Heart right ventricle (tissue), 16 donors: ENCODE measurements around the gene DYRK4. TPM values are rescaled to one million over a fixed set of nuclear protein-coding genes. Genes with fewer than 3 reads are reported as not detected.
"Not testable (repeated sequence)": the region's sequence is repeated elsewhere in the genome, so short reads cannot be mapped to it uniquely, and the experiment has no call there.

Experiments
- ATAC-seq, 8 donors: fragments of 200-7000 bp; cut with Tn5 transposase; one replicate each; pipeline ENCODE4 v1.9.1; 2020; ENCODE audit warnings: mild to moderate bottlenecking in 8 of 8, moderate library complexity in 8 of 8, moderate number of reproducible peaks in 1 of 8
- DNase-seq, 2 donors: peaks; one replicate each; pipeline ENCODE4 v3.0.0-alpha.2; 2020
- H3K27ac ChIP-seq, 10 donors: fragments of 200-600 bp; sonication (generic) in 2 of 10; one replicate each; pipeline versions ENCODE4 v1.5.0 to v1.8.0; 2020 to 2022; ENCODE audit warnings: mild to moderate bottlenecking in 3 of 10
- H3K27me3 ChIP-seq, 7 donors: fragments of 200-600 bp; one replicate each; pipeline ENCODE4 v1.8.0; 2021 to 2022; ENCODE audit warnings: mild to moderate bottlenecking in 2 of 7
- H3K36me3 ChIP-seq, 9 donors: fragments of 200-600 bp; sonication (generic) in 1 of 9; one replicate each; pipeline versions ENCODE4 v1.5.0 to v1.8.0; 2020 to 2022; ENCODE audit warnings: mild to moderate bottlenecking in 2 of 9
- H3K4me1 ChIP-seq, 9 donors: fragments of 200-600 bp; sonication (generic) in 1 of 9; one replicate each; pipeline versions ENCODE4 v1.5.0 to v1.8.0; 2020 to 2022; ENCODE audit warnings: mild to moderate bottlenecking in 4 of 9
- H3K4me3 ChIP-seq, 10 donors: fragments of 200-600 bp; sonication (generic) in 2 of 10; one replicate each; pipeline versions ENCODE4 v1.5.0 to v1.8.0; 2020 to 2022; ENCODE audit warnings: mild to moderate bottlenecking in 7 of 10, moderate library complexity in 2 of 10
- H3K9me3 ChIP-seq, 11 donors: fragments of 200-600 bp in 10 of 11; sonication (generic) in 2 of 11; one replicate each; pipeline versions ENCODE4 v1.5.0 to v1.8.0; 2013 to 2022; ENCODE audit warnings: mild to moderate bottlenecking in 2 of 11, control low read depth in 1 of 11, moderate library complexity in 1 of 11
- CTCF ChIP-seq, 9 donors: fragments of 200-600 bp; sonication (generic) in 2 of 9; IDR thresholded peaks; one replicate each; pipeline versions ENCODE4 v1.5.0 to v1.8.0; 2021 to 2022; ENCODE audit warnings: antibody characterized with exemption in 9 of 9, mild to moderate bottlenecking in 5 of 9, moderate library complexity in 1 of 9
- WGBS, 2 donors: extraction: QIAGEN DNeasy Blood & Tissue Kit; methylation state at CpG; one replicate each; pipeline ENCODE4 v1.1.7; 2013; ENCODE audit warnings: inconsistent platforms in 1 of 2; 5-methylcytosine and 5-hydroxymethylcytosine counted together
- intact Hi-C, 10 donors: fragments of 100-400 bp; cut with DNase I; formaldehyde crosslinking; loops; one replicate each; pipeline versions ENCODE4 v1.11.1 to v1.14.2; 2022
- long read RNA-seq, 3 donors: library from polyadenylated mRNA; unstranded; transcript quantifications; one replicate each; pipeline ENCODE4 v2.0.0, GENCODE V29; 2020 to 2021
- polyA plus RNA-seq, 2 donors: library from polyadenylated mRNA; stranded (reverse); fragments of 200-250 nt; gene quantifications; one replicate each; pipeline ENCODE4 v1.2.3, GENCODE V29; 2013
- total RNA-seq, 10 donors: library from RNA; stranded (reverse); fragmentation: NEBNext Ultra II Directional in 3 of 10; extraction: Animal tissue kit (Norgen Biotek cat#: 25700) in 3 of 10; gene quantifications; one replicate each; pipeline versions ENCODE4 v1.2.1 to v1.2.4, GENCODE V29; 2021 to 2023
- donor health status: Arrhythmogenic right ventricular cardiomyopathy.
- donor health status: ischemic (EF 13 %, LVEDD 7.1; RV severe dilation, severe dysfunction).
- donor health status: healthy with polysubstance abuse.
- donor health status: DM: no; HTN: yes; CAD: no.
- donor health status: DM: no; HTN: no; CAD: no.
- donor health status: ischemic (EF 25% LVEDD 6.9; RV normal size, moderate dysfunction).
- donor health status: ischemic (EF 25% LVEDD 5.7; RV mildly dilated, moderate dysfunction).
- donor health status: healthy.
- donor health status: DM: yes; HTN: yes; CAD: no.
- donor health status: Ischemic cardiomyopathy.
- donor health status: ischemic (EF 35%, LVEDD 5.7; RV mildly dilated, moderate dysfunction).
- donor health status: nonischemic (EF 11% LVEDD 7.7; RV severe dilation, severe dysfunction).
- donor health status: DM: yes; HTN: yes; CAD: no.
- donor health status: PGD.
- donor health status: ischemic (EF 29% LVEDD 5.4; RV normal size, mild dysfunction).
- donor health status: nonischemic (EF 23%, LVEDD 6.1; RV moderate dilation, normal function).

The DYRK4 gene
- 10 to 100 TPM; 21.2 to 34.3 (median 28.2) TPM for total RNA-seq
- 10 to 100 TPM; 40.4 to 64.5 TPM for polyA plus RNA-seq
- long read RNA-seq, donor 1, partial matches to known transcripts, result 3 of 9 reads
- long read RNA-seq, donor 1, other reads (novel, unspliced or antisense), result 6 of 9 reads
- long read RNA-seq, donor 2, partial matches to known transcripts, result 2 of 8 reads
- long read RNA-seq, donor 2, other reads (novel, unspliced or antisense), result 4 of 8 reads
- long read RNA-seq, donor 3, partial matches to known transcripts, result 4 of 9 reads
- long read RNA-seq, donor 3, other reads (novel, unspliced or antisense), result 2 of 9 reads

GRCh38 chr12:4562034-4562657, at the start of gene DYRK4:
DYRK4 (plus strand) TSS chr12:4562208; CDS start chr12:4562246, 38 bp downstream.
- ATAC-seq (peak; percentile 87 to 96 (median 92)), DNase-seq (peak; percentile 75 to 81)
- Histone ChIP-seq H3K27ac (peak within 1 kb of the TSS in 2 of 10 donors; percentile 30 to 59), H3K4me1 (peaks cover 0 to 35% (median 3%) of the 10 kb centered on the region in 9 donors), H3K36me3 (no peaks in the 10 kb centered on the region), H3K9me3 (no peaks in the 10 kb centered on the region), H3K27me3 (peaks cover 0 to 13% (median 4%) of the 10 kb centered on the region in 7 donors), H3K4me3 (peak within 1 kb of the TSS in 9 of 10 donors; percentile 3 to 49 (median 40))
- WGBS, 2 donors, result 6 to 8% methylated on average over 44 of the region's 44 CpGs
- intact Hi-C loops, result no loop called here
- TF ChIP-seq CTCF (IDR thresholded peaks at IDR 0.05), result no peak

GRCh38 chr12:4518106-4518728, 43.8 kb upstream of the DYRK4 start:
- ATAC-seq (no peak), DNase-seq (no peak)
- TF ChIP-seq CTCF (IDR thresholded peaks at IDR 0.05), result no peak
- Histone ChIP-seq H3K36me3 (peaks cover 0 to 85% (median 10%) of the 10 kb centered on the region in 9 donors), H3K4me3 (no peak overlapping the region), H3K9me3 (no peaks in the 10 kb centered on the region), H3K27me3 (no peaks in the 10 kb centered on the region), H3K4me1 (no peaks in the 10 kb centered on the region), H3K27ac (no peak overlapping the region)
- intact Hi-C loops, result no loop called here
- WGBS, 2 donors, result 90 to 91% methylated on average over 5 of the region's 5 CpGs

- ATAC-seq, H3K4me3 ChIP-seq, H3K27ac ChIP-seq, H3K27me3 ChIP-seq, H3K4me1 ChIP-seq, H3K9me3 ChIP-seq, DNase-seq: not testable (repeated sequence)
- H3K36me3 ChIP-seq, result peaks cover 0 to 95% (median 8%) of the 10 kb centered on the region in 9 donors
- intact Hi-C loops, result loop anchor here in 5 of 10 donors (5.0 to 10.0 kb wide), 5 partner anchors 99 to 639 kb away; no protein-coding TSS in a partner anchor
- WGBS, 2 donors, result 95 to 98% methylated on average over 7 of the region's 7 CpGs
Measured at GRCh38 chr12:4523443-4523842, 38.6 kb upstream of the DYRK4 start.

GRCh38 chr12:4526923-4527546, 35.0 kb upstream of the DYRK4 start:
- peak; percentile 42 to 79 (median 68) for TF ChIP-seq CTCF (IDR thresholded peaks at IDR 0.05)
- intact Hi-C loops, result loop anchor here (2.0 to 10.0 kb wide), 11 partner anchors 102 to 642 kb away; no protein-coding TSS in a partner anchor
- no peak for ATAC-seq
- Histone ChIP-seq H3K36me3 (peaks cover 0 to 95% (median 19%) of the 10 kb centered on the region in 9 donors), H3K4me1 (no peaks in the 10 kb centered on the region), H3K9me3 (no peaks in the 10 kb centered on the region), H3K27me3 (no peaks in the 10 kb centered on the region), H3K27ac (no peak overlapping the region), H3K4me3 (no peak overlapping the region)
- 85 to 90% methylated on average over 2 of the region's 2 CpGs for WGBS, 2 donors
- no peak for DNase-seq
